H1 (cell line): Measurements from ENCODE around the gene TEX28. TPM values are rescaled to one million over a fixed set of nuclear protein-coding genes. Genes with fewer than 3 reads are reported as not detected.
A peak's percentile ranks its signal among the peaks of the same experiment; 100 is the strongest.

ENCODE experiments used
- CTCF ChIA-PET: fragments of 300-600 bp; sonication (Branson Sonifier 250); formaldehyde crosslinking; loops from one replicate; lab custom pipeline; 2021; ENCODE audit not compliant: partially characterized antibody; lab: Charles Lee
- POLR2A ChIA-PET: fragments of 300-600 bp; sonication (Branson Sonifier 250); formaldehyde crosslinking; loops from one replicate; lab custom pipeline; 2021; ENCODE audit warnings: inconsistent platforms; ENCODE audit not compliant: partially characterized antibody; lab: Charles Lee
- DNase-seq, 2 experiments: peaks; one replicate each; pipeline versions ENCODE4 v3.0.0 to v3.0.0-alpha.2; 2010 to 2022; ENCODE audit warnings: low spot score in 2 of 2, low read depth in 1 of 2, mixed read lengths in 1 of 2
- FAIRE-seq: peaks from 2 replicates; lab custom pipeline; 2011; peaks lifted over from hg19 to GRCh38; lab: Jason Lieb, UNC
- H2AFZ ChIP-seq: 2 replicates; pipeline ENCODE4 v1.8.1; 2012; ENCODE audit warnings: low read length, inconsistent platforms
- H2AK5ac ChIP-seq: 2 replicates; pipeline ENCODE4 v1.6.1; 2013; ENCODE audit warnings: low read depth, low read length
- H2BK120ac ChIP-seq: replicated peaks from 2 replicates; pipeline ENCODE3; 2013; ENCODE audit warnings: low read depth, low read length, inconsistent platforms
- H2BK12ac ChIP-seq: 2 replicates; pipeline ENCODE4 v1.6.1; 2013; ENCODE audit warnings: low read depth, low read length
- H2BK15ac ChIP-seq: 2 replicates; pipeline ENCODE4 v1.6.1; 2013; ENCODE audit warnings: low read length
- H2BK20ac ChIP-seq: 2 replicates; pipeline ENCODE4 v1.6.1; 2013; ENCODE audit warnings: low read length
- H2BK5ac ChIP-seq: 2 replicates; pipeline ENCODE4 v1.6.1; 2013; ENCODE audit warnings: low read depth, low read length
- H3K14ac ChIP-seq: 2 replicates; pipeline ENCODE4 v1.6.1; 2013; ENCODE audit warnings: inconsistent platforms; ENCODE audit not compliant: insufficient read length
- H3K18ac ChIP-seq: 2 replicates; pipeline ENCODE4 v1.6.1; 2013; ENCODE audit warnings: low read length; ENCODE audit errors: extremely low read depth
- H3K23ac ChIP-seq: 2 replicates; pipeline ENCODE4 v1.6.1; 2013; ENCODE audit warnings: inconsistent platforms; ENCODE audit not compliant: insufficient read length
- H3K23me2 ChIP-seq: 2 replicates; pipeline ENCODE4 v1.6.1; 2013; ENCODE audit warnings: low read depth, low read length
- H3K27ac ChIP-seq: 2 replicates; pipeline ENCODE4 v1.6.1; 2011; ENCODE audit warnings: low read depth, low read length, inconsistent platforms
- H3K27me3 ChIP-seq, 4 experiments: replicated peaks in 1 of 4; 1 replicate in 1 of 4; 2 replicates in 3 of 4; pipeline versions ENCODE4 v1.6.1 to v1.8.1; 2011 to 2013; ENCODE audit warnings: low read length in 3 of 4, mild to moderate bottlenecking in 3 of 4, inconsistent platforms in 2 of 4, mixed read lengths in 2 of 4, moderate library complexity in 1 of 4; ENCODE audit not compliant: control insufficient read depth in 3 of 4, insufficient read depth in 3 of 4; ENCODE audit errors: extremely low read depth in 1 of 4
- H3K36me3 ChIP-seq, 4 experiments: 2 replicates each; pipeline versions ENCODE4 v1.6.1 to v1.8.1; 2011 to 2013; ENCODE audit warnings: mild to moderate bottlenecking in 4 of 4, low read length in 3 of 4, moderate library complexity in 2 of 4, control low read depth in 1 of 4, inconsistent platforms in 1 of 4; ENCODE audit not compliant: insufficient read depth in 4 of 4, control insufficient read depth in 2 of 4
- H3K4ac ChIP-seq: replicated peaks from 2 replicates; pipeline ENCODE3; 2013; ENCODE audit warnings: low read length, low read depth, mixed read lengths, inconsistent platforms; ENCODE audit not compliant: insufficient read length
- H3K4me1 ChIP-seq, 4 experiments: replicated peaks in 1 of 4; 1 replicate in 1 of 4; 2 replicates in 3 of 4; pipeline versions ENCODE4 v1.6.1 to v1.8.1; 2011 to 2013; ENCODE audit warnings: low read length in 3 of 4, inconsistent platforms in 2 of 4, mixed read lengths in 1 of 4; ENCODE audit not compliant: insufficient read depth in 4 of 4, control insufficient read depth in 3 of 4
- H3K4me2 ChIP-seq, 2 experiments: 2 replicates each; pipeline versions ENCODE4 v1.6.1 to v1.8.1; 2011 to 2013; ENCODE audit warnings: low read depth in 2 of 2, low read length in 2 of 2, control low read depth in 1 of 2, inconsistent platforms in 1 of 2, mild to moderate bottlenecking in 1 of 2; ENCODE audit not compliant: insufficient read depth in 1 of 2
- H3K4me3 ChIP-seq, 4 experiments: fragments of 200-600, 300-600 bp in 1 of 4; sonication (generic), shearing (Covaris generic), sonication (Bioruptor Twin) in 1 of 4; 2 replicates each; pipeline versions ENCODE4 v1.5.1 to v1.8.1; 2011 to 2016; ENCODE audit warnings: low read length in 4 of 4, low read depth in 3 of 4, control low read depth in 2 of 4, inconsistent platforms in 2 of 4, mild to moderate bottlenecking in 2 of 4, mixed read lengths in 1 of 4, moderate library complexity in 1 of 4; ENCODE audit not compliant: insufficient read depth in 2 of 4; ENCODE audit errors: extremely low read depth in 1 of 4
- H3K56ac ChIP-seq: replicated peaks from 2 replicates; pipeline ENCODE3; 2013; ENCODE audit warnings: low read depth, mild to moderate bottlenecking, mixed read lengths, low read length, inconsistent platforms; ENCODE audit not compliant: insufficient read length
- H3K79me1 ChIP-seq: 2 replicates; pipeline ENCODE4 v1.6.1; 2013; ENCODE audit warnings: low read depth, low read length, control low read depth
- H3K79me2 ChIP-seq, 2 experiments: 2 replicates each; pipeline versions ENCODE4 v1.6.1 to v1.8.1; 2012 to 2013; ENCODE audit warnings: low read length in 2 of 2, mild to moderate bottlenecking in 2 of 2, inconsistent platforms in 1 of 2; ENCODE audit not compliant: insufficient read depth in 2 of 2, control insufficient read depth in 1 of 2
- H3K9ac ChIP-seq, 4 experiments: replicated peaks in 1 of 4; 1 replicate in 1 of 4; 2 replicates in 3 of 4; pipeline versions ENCODE4 v1.6.1 to v1.8.1; 2011 to 2013; ENCODE audit warnings: low read depth in 3 of 4, low read length in 3 of 4, control low read depth in 2 of 4, mild to moderate bottlenecking in 2 of 4, moderate library complexity in 2 of 4, inconsistent platforms in 1 of 4; ENCODE audit errors: extremely low read depth in 1 of 4
- H3K9me3 ChIP-seq, 2 experiments: 2 replicates each; pipeline versions ENCODE4 v1.6.1 to v1.8.1; 2012 to 2013; ENCODE audit warnings: mild to moderate bottlenecking in 2 of 2, moderate library complexity in 2 of 2, control low read depth in 1 of 2, inconsistent platforms in 1 of 2, low read depth in 1 of 2, low read length in 1 of 2, mixed read lengths in 1 of 2; ENCODE audit not compliant: insufficient read depth in 2 of 2
- H4K20me1 ChIP-seq, 2 experiments: replicated peaks in 1 of 2; 2 replicates each; pipeline versions ENCODE3 to v1.8.1; 2011 to 2013; ENCODE audit warnings: inconsistent platforms in 2 of 2, low read length in 2 of 2, mild to moderate bottlenecking in 1 of 2; ENCODE audit not compliant: insufficient read depth in 2 of 2, control insufficient read depth in 1 of 2
- H4K5ac ChIP-seq: 2 replicates; pipeline ENCODE4 v1.6.1; 2013; ENCODE audit warnings: low read length, low read depth, mixed read lengths, inconsistent platforms; ENCODE audit not compliant: insufficient read length
- H4K8ac ChIP-seq: 2 replicates; pipeline ENCODE4 v1.8.0; 2013; ENCODE audit warnings: mild to moderate bottlenecking, moderate library complexity, low read length, inconsistent platforms; ENCODE audit not compliant: insufficient read depth; ENCODE audit errors: extremely low read depth
- H4K91ac ChIP-seq: replicated peaks from 2 replicates; pipeline ENCODE3; 2013; ENCODE audit warnings: low read length, mixed read lengths, inconsistent platforms; ENCODE audit not compliant: insufficient read length
- CBX8 ChIP-seq: fragments of 300-800, 300-1000 bp; sonication (generic); IDR thresholded peaks from 2 replicates; pipeline ENCODE4 v1.7.1; 2016; ENCODE audit warnings: low read depth, low read length, borderline replicate concordance
- WGBS, 2 experiments: shearing (Covaris generic) in 1 of 2; methylation state at CpG; one replicate each; pipeline versions ENCODE4 v1.1.6 to v1.1.7; 2013 to 2015; ENCODE audit warnings: low lambda C conversion rate in 2 of 2, mixed read lengths in 2 of 2, inconsistent platforms in 1 of 2, low coverage in 1 of 2, missing lambda C conversion rate in 1 of 2; ENCODE audit not compliant: insufficient replicate concordance in 2 of 2, insufficient coverage in 1 of 2, insufficient read length in 1 of 2; ENCODE audit errors: extremely low coverage in 1 of 2, missing lambda C conversion rate in 1 of 2; 5-methylcytosine and 5-hydroxymethylcytosine counted together
- polyA plus RNA-seq, 7 experiments: library from polyadenylated mRNA; depleted of rRNA in 3 of 7; stranded (reverse) in 5 of 7; unstranded in 2 of 7; fragments of >200 nt in 5 of 7; fragments of 200-250 nt in 2 of 7; gene quantifications; 1 replicate in 5 of 7; 2 replicates in 1 of 7; 4 replicates in 1 of 7; pipeline versions ENCODE4 v1.2.1 to v1.2.3, GENCODE V29; 2011 to 2013; ENCODE audit warnings: missing spikeins in 2 of 7, mixed read lengths in 2 of 7
- total RNA-seq: library from RNA; stranded (reverse); fragmentation: NEBNext Ultra II Directional; extraction: Animal tissue kit (Norgen Biotek cat#: 25700); gene quantifications from 2 replicates; pipeline ENCODE4 v1.2.1, GENCODE V29; 2021
- TF ChIP-seq, protein P1 (sequence below): IDR thresholded peaks from 2 replicates; pipeline ENCODE4 v1.6.1; 2012; ENCODE audit warnings: inconsistent platforms

Gene TEX28
- total and polyA plus RNA-seq, 2 of the 8 experiments (the other 6 are each of a cell fraction or from before 2014, with no cell fraction given) = not detected

DNA sequence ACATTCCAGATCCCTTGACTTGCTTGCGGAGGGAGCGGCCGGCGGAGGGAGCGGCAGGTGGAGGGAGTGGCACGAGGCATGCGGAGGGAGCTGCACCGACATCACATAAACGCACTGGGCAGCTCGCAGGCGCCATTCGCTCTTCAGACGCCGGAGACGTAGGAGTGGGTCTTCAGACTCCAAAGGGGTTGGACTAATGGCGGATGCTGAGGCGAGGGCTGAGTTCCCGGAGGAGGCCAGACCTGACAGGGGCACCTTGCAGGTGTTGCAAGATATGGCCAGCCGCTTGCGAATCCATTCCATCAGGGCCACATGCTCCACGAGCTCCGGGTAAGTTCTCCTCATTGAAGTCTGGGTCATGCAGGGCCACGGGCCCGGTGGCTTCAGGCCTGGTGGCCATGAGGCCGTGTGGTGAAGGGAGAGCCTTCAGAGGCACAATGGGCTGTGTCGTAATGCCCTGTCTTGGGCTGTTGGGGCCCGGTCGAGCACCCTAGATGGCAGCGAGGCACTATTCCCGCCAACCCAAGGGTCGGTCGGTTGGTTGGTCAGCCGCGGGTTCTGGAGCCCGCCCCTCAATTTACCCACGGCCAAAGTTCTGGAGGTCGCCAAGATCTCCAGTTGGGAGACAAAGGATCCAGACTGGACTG, 863 bp upstream of the TEX28 start, which contains the start of gene TKTL1:
Gene TKTL1, plus strand, starts transcription at position 132 of the 647 bp plus-strand sequence. Its CDS starts 65 bp downstream, at position 197.
- no peaks in the 10 kb centered on the region for H3K27me3 ChIP-seq
- H3K9ac ChIP-seq = no peak within 1 kb of the TSS
- H2BK12ac ChIP-seq = no peak within 1 kb of the TSS
- H2BK5ac ChIP-seq = no peak within 1 kb of the TSS
- H3K27ac ChIP-seq = no peak within 1 kb of the TSS
- H3K79me1 ChIP-seq = no peaks in the 10 kb centered on the region
- H3K9me3 ChIP-seq = no peaks in the 10 kb centered on the region
- no peak within 1 kb of the TSS for H4K5ac ChIP-seq
- no peaks in the 10 kb centered on the region for H3K79me2 ChIP-seq
- no peaks in the 10 kb centered on the region for H3K36me3 ChIP-seq
- no peak within 1 kb of the TSS for H4K91ac ChIP-seq
- H2AK5ac ChIP-seq = no peak within 1 kb of the TSS
- H3K23ac ChIP-seq = no peak within 1 kb of the TSS
- H3K18ac ChIP-seq = no peak within 1 kb of the TSS
- H3K4me1 ChIP-seq = no peaks in the 10 kb centered on the region
- POLR2A ChIA-PET = no interaction called here
- no peak for FAIRE-seq
- no peaks in the 10 kb centered on the region for H3K23me2 ChIP-seq
- H2BK20ac ChIP-seq = no peak within 1 kb of the TSS
- H2AFZ ChIP-seq = no peak within 1 kb of the TSS
- H3K14ac ChIP-seq = no peak within 1 kb of the TSS
- H4K20me1 ChIP-seq = no peaks in the 10 kb centered on the region
- CTCF ChIA-PET = no interaction called here
- no peak within 1 kb of the TSS for H3K4me2 ChIP-seq
- H3K4ac ChIP-seq = no peak within 1 kb of the TSS
- H2BK120ac ChIP-seq = no peak within 1 kb of the TSS
- no peak for DNase-seq
- H4K8ac ChIP-seq = no peak within 1 kb of the TSS
- no peak within 1 kb of the TSS for H2BK15ac ChIP-seq
- no peak within 1 kb of the TSS for H3K4me3 ChIP-seq
- no peak within 1 kb of the TSS for H3K56ac ChIP-seq
- WGBS, 2 experiments = 99% methylated on average over 20 of the region's 37 CpGs; no CpG with 5 or more reads in 1 of the 2 experiments
- TF ChIP-seq, protein P1, sequence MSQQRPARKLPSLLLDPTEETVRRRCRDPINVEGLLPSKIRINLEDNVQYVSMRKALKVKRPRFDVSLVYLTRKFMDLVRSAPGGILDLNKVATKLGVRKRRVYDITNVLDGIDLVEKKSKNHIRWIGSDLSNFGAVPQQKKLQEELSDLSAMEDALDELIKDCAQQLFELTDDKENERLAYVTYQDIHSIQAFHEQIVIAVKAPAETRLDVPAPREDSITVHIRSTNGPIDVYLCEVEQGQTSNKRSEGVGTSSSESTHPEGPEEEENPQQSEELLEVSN = 0 out of 2 replicates have a peak, but pooled peaks have one; percentile 9
- no peak for TF ChIP-seq CBX8
